ENCODE results near the gene WASF3. TPM values are rescaled to one million over a fixed set of nuclear protein-coding genes. Genes with fewer than 3 reads are reported as not detected.

WASF3 gene
- total and polyA plus RNA-seq, 2 experiments from 2014 or later: 9.9 to 20.7 TPM

DNA sequence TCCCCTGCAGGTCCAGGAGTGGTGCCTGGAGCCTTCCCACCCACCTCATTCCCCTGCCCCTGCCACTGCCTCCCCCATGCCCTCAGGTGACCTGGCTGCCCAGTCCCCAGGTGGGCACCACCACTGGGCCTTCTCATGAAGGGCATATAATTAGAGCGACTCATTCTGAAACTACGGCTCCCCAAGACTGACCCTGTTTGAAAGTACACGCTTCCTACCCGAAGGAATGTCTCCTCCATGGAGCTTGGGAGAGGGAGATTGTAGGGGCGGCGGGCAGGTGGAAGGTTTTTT, 150.5 kb downstream of the WASF3 start (continued):
- TF ChIP-seq, protein P1, sequence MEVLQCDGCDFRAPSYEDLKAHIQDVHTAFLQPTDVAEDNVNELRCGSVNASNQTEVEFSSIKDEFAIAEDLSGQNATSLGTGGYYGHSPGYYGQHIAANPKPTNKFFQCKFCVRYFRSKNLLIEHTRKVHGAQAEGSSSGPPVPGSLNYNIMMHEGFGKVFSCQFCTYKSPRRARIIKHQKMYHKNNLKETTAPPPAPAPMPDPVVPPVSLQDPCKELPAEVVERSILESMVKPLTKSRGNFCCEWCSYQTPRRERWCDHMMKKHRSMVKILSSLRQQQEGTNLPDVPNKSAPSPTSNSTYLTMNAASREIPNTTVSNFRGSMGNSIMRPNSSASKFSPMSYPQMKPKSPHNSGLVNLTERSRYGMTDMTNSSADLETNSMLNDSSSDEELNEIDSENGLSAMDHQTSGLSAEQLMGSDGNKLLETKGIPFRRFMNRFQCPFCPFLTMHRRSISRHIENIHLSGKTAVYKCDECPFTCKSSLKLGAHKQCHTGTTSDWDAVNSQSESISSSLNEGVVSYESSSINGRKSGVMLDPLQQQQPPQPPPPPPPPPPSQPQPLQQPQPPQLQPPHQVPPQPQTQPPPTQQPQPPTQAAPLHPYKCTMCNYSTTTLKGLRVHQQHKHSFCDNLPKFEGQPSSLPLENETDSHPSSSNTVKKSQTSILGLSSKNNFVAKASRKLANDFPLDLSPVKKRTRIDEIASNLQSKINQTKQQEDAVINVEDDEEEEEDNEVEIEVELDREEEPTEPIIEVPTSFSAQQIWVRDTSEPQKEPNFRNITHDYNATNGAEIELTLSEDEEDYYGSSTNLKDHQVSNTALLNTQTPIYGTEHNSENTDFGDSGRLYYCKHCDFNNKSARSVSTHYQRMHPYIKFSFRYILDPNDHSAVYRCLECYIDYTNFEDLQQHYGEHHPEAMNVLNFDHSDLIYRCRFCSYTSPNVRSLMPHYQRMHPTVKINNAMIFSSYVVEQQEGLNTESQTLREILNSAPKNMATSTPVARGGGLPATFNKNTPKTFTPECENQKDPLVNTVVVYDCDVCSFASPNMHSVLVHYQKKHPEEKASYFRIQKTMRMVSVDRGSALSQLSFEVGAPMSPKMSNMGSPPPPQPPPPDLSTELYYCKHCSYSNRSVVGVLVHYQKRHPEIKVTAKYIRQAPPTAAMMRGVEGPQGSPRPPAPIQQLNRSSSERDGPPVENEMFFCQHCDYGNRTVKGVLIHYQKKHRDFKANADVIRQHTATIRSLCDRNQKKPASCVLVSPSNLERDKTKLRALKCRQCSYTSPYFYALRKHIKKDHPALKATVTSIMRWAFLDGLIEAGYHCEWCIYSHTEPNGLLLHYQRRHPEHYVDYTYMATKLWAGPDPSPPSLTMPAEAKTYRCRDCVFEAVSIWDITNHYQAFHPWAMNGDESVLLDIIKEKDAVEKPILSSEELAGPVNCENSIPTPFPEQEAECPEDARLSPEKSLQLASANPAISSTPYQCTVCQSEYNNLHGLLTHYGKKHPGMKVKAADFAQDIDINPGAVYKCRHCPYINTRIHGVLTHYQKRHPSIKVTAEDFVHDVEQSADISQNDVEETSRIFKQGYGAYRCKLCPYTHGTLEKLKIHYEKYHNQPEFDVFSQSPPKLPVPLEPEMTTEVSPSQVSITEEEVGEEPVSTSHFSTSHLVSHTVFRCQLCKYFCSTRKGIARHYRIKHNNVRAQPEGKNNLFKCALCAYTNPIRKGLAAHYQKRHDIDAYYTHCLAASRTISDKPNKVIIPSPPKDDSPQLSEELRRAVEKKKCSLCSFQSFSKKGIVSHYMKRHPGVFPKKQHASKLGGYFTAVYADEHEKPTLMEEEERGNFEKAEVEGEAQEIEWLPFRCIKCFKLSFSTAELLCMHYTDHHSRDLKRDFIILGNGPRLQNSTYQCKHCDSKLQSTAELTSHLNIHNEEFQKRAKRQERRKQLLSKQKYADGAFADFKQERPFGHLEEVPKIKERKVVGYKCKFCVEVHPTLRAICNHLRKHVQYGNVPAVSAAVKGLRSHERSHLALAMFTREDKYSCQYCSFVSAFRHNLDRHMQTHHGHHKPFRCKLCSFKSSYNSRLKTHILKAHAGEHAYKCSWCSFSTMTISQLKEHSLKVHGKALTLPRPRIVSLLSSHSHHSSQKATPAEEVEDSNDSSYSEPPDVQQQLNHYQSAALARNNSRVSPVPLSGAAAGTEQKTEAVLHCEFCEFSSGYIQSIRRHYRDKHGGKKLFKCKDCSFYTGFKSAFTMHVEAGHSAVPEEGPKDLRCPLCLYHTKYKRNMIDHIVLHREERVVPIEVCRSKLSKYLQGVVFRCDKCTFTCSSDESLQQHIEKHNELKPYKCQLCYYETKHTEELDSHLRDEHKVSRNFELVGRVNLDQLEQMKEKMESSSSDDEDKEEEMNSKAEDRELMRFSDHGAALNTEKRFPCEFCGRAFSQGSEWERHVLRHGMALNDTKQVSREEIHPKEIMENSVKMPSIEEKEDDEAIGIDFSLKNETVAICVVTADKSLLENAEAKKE (CRISPR knock-in tag; IDR thresholded peaks at IDR 0.05): no peak
- TF ChIP-seq EZH2 (IDR thresholded peaks at IDR 0.05; ENCODE audit: low read depth, unreplicated experiment): no peak
- TF ChIP-seq, protein P2, sequence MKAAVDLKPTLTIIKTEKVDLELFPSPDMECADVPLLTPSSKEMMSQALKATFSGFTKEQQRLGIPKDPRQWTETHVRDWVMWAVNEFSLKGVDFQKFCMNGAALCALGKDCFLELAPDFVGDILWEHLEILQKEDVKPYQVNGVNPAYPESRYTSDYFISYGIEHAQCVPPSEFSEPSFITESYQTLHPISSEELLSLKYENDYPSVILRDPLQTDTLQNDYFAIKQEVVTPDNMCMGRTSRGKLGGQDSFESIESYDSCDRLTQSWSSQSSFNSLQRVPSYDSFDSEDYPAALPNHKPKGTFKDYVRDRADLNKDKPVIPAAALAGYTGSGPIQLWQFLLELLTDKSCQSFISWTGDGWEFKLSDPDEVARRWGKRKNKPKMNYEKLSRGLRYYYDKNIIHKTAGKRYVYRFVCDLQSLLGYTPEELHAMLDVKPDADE (IDR thresholded peaks at IDR 0.05): no peak

DNA sequence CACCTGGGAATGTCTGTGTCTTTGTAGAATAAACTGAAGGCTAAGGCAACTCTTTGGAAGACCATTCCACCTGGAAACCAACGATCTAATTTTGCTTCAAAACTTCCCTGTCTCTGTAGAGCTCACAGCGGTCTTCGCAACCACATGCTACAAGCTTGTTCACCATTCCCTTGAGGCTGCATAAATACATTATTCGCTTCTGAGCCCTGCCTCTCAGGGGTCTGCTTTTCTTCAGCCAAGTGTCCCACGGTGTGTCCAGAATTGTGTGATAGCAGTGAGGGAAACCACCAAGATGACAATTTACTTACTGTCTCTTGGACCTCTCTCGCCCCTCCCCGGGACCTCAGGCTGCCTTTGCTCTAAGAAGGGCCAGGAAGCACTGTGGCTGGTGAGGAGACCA, 152.0 kb downstream of the WASF3 start:
- Mint-ChIP-seq H3K27me3 (ENCODE audit: insufficient read depth, low read depth, poor library complexity) (peaks cover 6% of the 10 kb centered on the region), H3K27ac (no peak overlapping the region), H3K36me3 (ENCODE audit: low read depth) (peaks cover 7% of the 10 kb centered on the region), H3K4me1 (peaks cover 16% of the 10 kb centered on the region), H3K9me3 (peaks cover 15% of the 10 kb centered on the region), H3K4me3 (no peak overlapping the region)
- DNase-seq (ENCODE audit: low spot score) (no peak), ATAC-seq (no peak)
- peaks cover 9% of the 10 kb centered on the region for H3K4me1 ChIP-seq (ENCODE audit: insufficient read depth)
- peak overlapping the region; percentile 89 for H2AFZ ChIP-seq
- H3K9me2 ChIP-seq (ENCODE audit: insufficient read depth): no peaks in the 10 kb centered on the region
- H4K20me1 ChIP-seq (replicated peaks; ENCODE audit: insufficient read depth): no peaks in the 10 kb centered on the region
- H3K4me3 ChIP-seq: no peak overlapping the region
- H3K27me3 ChIP-seq (ENCODE audit: insufficient read depth): no peaks in the 10 kb centered on the region
- H3K4me2 ChIP-seq: no peak overlapping the region
- no peaks in the 10 kb centered on the region for H3K79me2 ChIP-seq (replicated peaks; ENCODE audit: insufficient read depth)
- no peak overlapping the region for H3K27ac ChIP-seq (ENCODE audit: low read depth)
- no peaks in the 10 kb centered on the region for H3F3A ChIP-seq (replicated peaks; ENCODE audit: low read depth)
- H3K36me3 ChIP-seq (ENCODE audit: insufficient read depth): no peaks in the 10 kb centered on the region
- TF ChIP-seq, protein P3, sequence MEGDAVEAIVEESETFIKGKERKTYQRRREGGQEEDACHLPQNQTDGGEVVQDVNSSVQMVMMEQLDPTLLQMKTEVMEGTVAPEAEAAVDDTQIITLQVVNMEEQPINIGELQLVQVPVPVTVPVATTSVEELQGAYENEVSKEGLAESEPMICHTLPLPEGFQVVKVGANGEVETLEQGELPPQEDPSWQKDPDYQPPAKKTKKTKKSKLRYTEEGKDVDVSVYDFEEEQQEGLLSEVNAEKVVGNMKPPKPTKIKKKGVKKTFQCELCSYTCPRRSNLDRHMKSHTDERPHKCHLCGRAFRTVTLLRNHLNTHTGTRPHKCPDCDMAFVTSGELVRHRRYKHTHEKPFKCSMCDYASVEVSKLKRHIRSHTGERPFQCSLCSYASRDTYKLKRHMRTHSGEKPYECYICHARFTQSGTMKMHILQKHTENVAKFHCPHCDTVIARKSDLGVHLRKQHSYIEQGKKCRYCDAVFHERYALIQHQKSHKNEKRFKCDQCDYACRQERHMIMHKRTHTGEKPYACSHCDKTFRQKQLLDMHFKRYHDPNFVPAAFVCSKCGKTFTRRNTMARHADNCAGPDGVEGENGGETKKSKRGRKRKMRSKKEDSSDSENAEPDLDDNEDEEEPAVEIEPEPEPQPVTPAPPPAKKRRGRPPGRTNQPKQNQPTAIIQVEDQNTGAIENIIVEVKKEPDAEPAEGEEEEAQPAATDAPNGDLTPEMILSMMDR (conservative IDR thresholded peaks at IDR 0.05; ENCODE audit: low read depth in 2 of 2): no peak
- TF ChIP-seq, protein P2 (IDR thresholded peaks at IDR 0.05): no peak
- TF ChIP-seq, protein P4, sequence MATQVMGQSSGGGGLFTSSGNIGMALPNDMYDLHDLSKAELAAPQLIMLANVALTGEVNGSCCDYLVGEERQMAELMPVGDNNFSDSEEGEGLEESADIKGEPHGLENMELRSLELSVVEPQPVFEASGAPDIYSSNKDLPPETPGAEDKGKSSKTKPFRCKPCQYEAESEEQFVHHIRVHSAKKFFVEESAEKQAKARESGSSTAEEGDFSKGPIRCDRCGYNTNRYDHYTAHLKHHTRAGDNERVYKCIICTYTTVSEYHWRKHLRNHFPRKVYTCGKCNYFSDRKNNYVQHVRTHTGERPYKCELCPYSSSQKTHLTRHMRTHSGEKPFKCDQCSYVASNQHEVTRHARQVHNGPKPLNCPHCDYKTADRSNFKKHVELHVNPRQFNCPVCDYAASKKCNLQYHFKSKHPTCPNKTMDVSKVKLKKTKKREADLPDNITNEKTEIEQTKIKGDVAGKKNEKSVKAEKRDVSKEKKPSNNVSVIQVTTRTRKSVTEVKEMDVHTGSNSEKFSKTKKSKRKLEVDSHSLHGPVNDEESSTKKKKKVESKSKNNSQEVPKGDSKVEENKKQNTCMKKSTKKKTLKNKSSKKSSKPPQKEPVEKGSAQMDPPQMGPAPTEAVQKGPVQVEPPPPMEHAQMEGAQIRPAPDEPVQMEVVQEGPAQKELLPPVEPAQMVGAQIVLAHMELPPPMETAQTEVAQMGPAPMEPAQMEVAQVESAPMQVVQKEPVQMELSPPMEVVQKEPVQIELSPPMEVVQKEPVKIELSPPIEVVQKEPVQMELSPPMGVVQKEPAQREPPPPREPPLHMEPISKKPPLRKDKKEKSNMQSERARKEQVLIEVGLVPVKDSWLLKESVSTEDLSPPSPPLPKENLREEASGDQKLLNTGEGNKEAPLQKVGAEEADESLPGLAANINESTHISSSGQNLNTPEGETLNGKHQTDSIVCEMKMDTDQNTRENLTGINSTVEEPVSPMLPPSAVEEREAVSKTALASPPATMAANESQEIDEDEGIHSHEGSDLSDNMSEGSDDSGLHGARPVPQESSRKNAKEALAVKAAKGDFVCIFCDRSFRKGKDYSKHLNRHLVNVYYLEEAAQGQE (IDR thresholded peaks at IDR 0.05; ENCODE audit: unreplicated experiment): no peak
- TF ChIP-seq EZH2phosphoT487 (IDR thresholded peaks at IDR 0.05; ENCODE audit: unreplicated experiment) (no peak), NANOG (IDR thresholded peaks at IDR 0.05; ENCODE audit: borderline replicate concordance) (no peak), JUNB (IDR thresholded peaks at IDR 0.05; ENCODE audit: unreplicated experiment) (no peak), ZNF331 (CRISPR knock-in tag; IDR thresholded peaks at IDR 0.05; ENCODE audit: low read depth) (no peak)

All from GM23338 (cell line).